ENCODE data around the gene FZD10.

The FZD10 gene

GRCh38 chr12:130132831-130133511 lies 29.3 kb upstream of the FZD10 start:
- 61% methylated on average over 14 of the region's 14 CpGs for WGBS
- Histone ChIP-seq H3K27ac (ENCODE audit: low read depth, low read length) (no peak overlapping the region), H3K4me1 (ENCODE audit: insufficient read depth, low read length) (peaks cover 18% of the 10 kb centered on the region), H3K36me3 (ENCODE audit: insufficient read depth, low read length) (no peaks in the 10 kb centered on the region), H3K9ac (ENCODE audit: low read depth, low read length) (no peak overlapping the region), H3K9me3 (ENCODE audit: insufficient read depth, low read depth, low read length) (no peaks in the 10 kb centered on the region), H3K27me3 (ENCODE audit: insufficient read depth, low read length) (peaks cover 66% of the 10 kb centered on the region), H3K4me3 (ENCODE audit: low read length) (no peak overlapping the region)

- Histone ChIP-seq H3K4me3 (ENCODE audit: low read length) (no peak overlapping the region), H3K27ac (ENCODE audit: low read depth, low read length) (no peak overlapping the region), H3K9ac (ENCODE audit: low read depth, low read length) (no peak overlapping the region), H3K27me3 (ENCODE audit: insufficient read depth, low read length) (peaks cover 77% of the 10 kb centered on the region), H3K9me3 (ENCODE audit: insufficient read depth, low read depth, low read length) (no peaks in the 10 kb centered on the region), H3K36me3 (ENCODE audit: insufficient read depth, low read length) (no peaks in the 10 kb centered on the region), H3K4me1 (ENCODE audit: insufficient read depth, low read length) (peaks cover 19% of the 10 kb centered on the region)
- 84% methylated on average over 26 of the region's 26 CpGs for WGBS
Measured at GRCh38 chr12:130133851-130134562, 28.3 kb upstream of the FZD10 start.

GRCh38 chr12:130134563-130134915 lies 27.7 kb upstream of the FZD10 start:
- Histone ChIP-seq H3K9ac (ENCODE audit: low read depth, low read length) (no peak overlapping the region), H3K27ac (ENCODE audit: low read depth, low read length) (no peak overlapping the region), H3K27me3 (ENCODE audit: insufficient read depth, low read length) (peaks cover 78% of the 10 kb centered on the region), H3K4me3 (ENCODE audit: low read length) (no peak overlapping the region), H3K9me3 (ENCODE audit: insufficient read depth, low read depth, low read length) (no peaks in the 10 kb centered on the region), H3K4me1 (ENCODE audit: insufficient read depth, low read length) (peaks cover 19% of the 10 kb centered on the region), H3K36me3 (ENCODE audit: insufficient read depth, low read length) (no peaks in the 10 kb centered on the region)
- WGBS = 91% methylated on average over 8 of the region's 8 CpGs

- Histone ChIP-seq H3K27ac (ENCODE audit: low read depth, low read length) (no peak overlapping the region), H3K4me3 (ENCODE audit: low read length) (peak overlapping the region; percentile 14; the same call in 1 of the 2 replicates), H3K36me3 (ENCODE audit: insufficient read depth, low read length) (no peaks in the 10 kb centered on the region), H3K9ac (ENCODE audit: low read depth, low read length) (no peak overlapping the region), H3K4me1 (ENCODE audit: insufficient read depth, low read length) (peaks cover 19% of the 10 kb centered on the region), H3K9me3 (ENCODE audit: insufficient read depth, low read depth, low read length) (no peaks in the 10 kb centered on the region), H3K27me3 (ENCODE audit: insufficient read depth, low read length) (peaks cover 87% of the 10 kb centered on the region)
- 67% methylated on average over 11 of the region's 11 CpGs for WGBS
Measured at GRCh38 chr12:130136509-130137039, 25.7 kb upstream of the FZD10 start.

- Histone ChIP-seq H3K9me3 (ENCODE audit: insufficient read depth, low read depth, low read length) (no peaks in the 10 kb centered on the region), H3K4me3 (ENCODE audit: low read length) (peak overlapping the region; percentile 14; the same call in 1 of the 2 replicates), H3K4me1 (ENCODE audit: insufficient read depth, low read length) (peaks cover 19% of the 10 kb centered on the region), H3K36me3 (ENCODE audit: insufficient read depth, low read length) (no peaks in the 10 kb centered on the region), H3K27ac (ENCODE audit: low read depth, low read length) (no peak overlapping the region), H3K27me3 (ENCODE audit: insufficient read depth, low read length) (peaks cover 87% of the 10 kb centered on the region), H3K9ac (ENCODE audit: low read depth, low read length) (no peak overlapping the region)
- 35% methylated on average over 26 of the region's 26 CpGs for WGBS
Measured at GRCh38 chr12:130137040-130138018, 24.9 kb upstream of the FZD10 start.

GRCh38 chr12:130138478-130138877 lies 23.8 kb upstream of the FZD10 start:
- Histone ChIP-seq H3K27me3 (ENCODE audit: insufficient read depth, low read length) (peaks cover 83% of the 10 kb centered on the region), H3K27ac (ENCODE audit: low read depth, low read length) (no peak overlapping the region), H3K9ac (ENCODE audit: low read depth, low read length) (no peak overlapping the region), H3K36me3 (ENCODE audit: insufficient read depth, low read length) (no peaks in the 10 kb centered on the region), H3K4me3 (ENCODE audit: low read length) (no peak overlapping the region), H3K9me3 (ENCODE audit: insufficient read depth, low read depth, low read length) (no peaks in the 10 kb centered on the region), H3K4me1 (ENCODE audit: insufficient read depth, low read length) (peaks cover 19% of the 10 kb centered on the region)
- 94% methylated on average over 20 of the region's 20 CpGs for WGBS

- Histone ChIP-seq H3K27me3 (ENCODE audit: insufficient read depth, low read length) (peaks cover 72% of the 10 kb centered on the region), H3K9ac (ENCODE audit: low read depth, low read length) (no peak overlapping the region), H3K9me3 (ENCODE audit: insufficient read depth, low read depth, low read length) (no peaks in the 10 kb centered on the region), H3K27ac (ENCODE audit: low read depth, low read length) (no peak overlapping the region), H3K36me3 (ENCODE audit: insufficient read depth, low read length) (no peaks in the 10 kb centered on the region), H3K4me3 (ENCODE audit: low read length) (no peak overlapping the region), H3K4me1 (ENCODE audit: insufficient read depth, low read length) (peaks cover 19% of the 10 kb centered on the region)
- WGBS = 87% methylated on average over 25 of the region's 25 CpGs
Measured at GRCh38 chr12:130139567-130140421, 22.5 kb upstream of the FZD10 start.

GRCh38 chr12:130141105-130141504 lies 21.2 kb upstream of the FZD10 start:
- H3K9me3 ChIP-seq (ENCODE audit: insufficient read depth, low read depth, low read length) = no peaks in the 10 kb centered on the region
- H3K27me3 ChIP-seq (ENCODE audit: insufficient read depth, low read length) = peaks cover 65% of the 10 kb centered on the region
- no peaks in the 10 kb centered on the region for H3K36me3 ChIP-seq (ENCODE audit: insufficient read depth, low read length)
- H3K9ac ChIP-seq (ENCODE audit: low read depth, low read length) = no peak overlapping the region
- H3K4me3 ChIP-seq (ENCODE audit: low read length) = no peak overlapping the region
- 90% methylated on average over 11 of the region's 11 CpGs for WGBS
- no peak overlapping the region for H3K27ac ChIP-seq (ENCODE audit: low read depth, low read length)
- H3K4me1 ChIP-seq (ENCODE audit: insufficient read depth, low read length) = peaks cover 19% of the 10 kb centered on the region

GRCh38 chr12:130141901-130142683 lies 20.2 kb upstream of the FZD10 start:
- 87% methylated on average over 18 of the region's 18 CpGs for WGBS
- H3K9me3 ChIP-seq (ENCODE audit: insufficient read depth, low read depth, low read length) = no peaks in the 10 kb centered on the region
- peaks cover 64% of the 10 kb centered on the region for H3K27me3 ChIP-seq (ENCODE audit: insufficient read depth, low read length)
- H3K4me3 ChIP-seq (ENCODE audit: low read length) = no peak overlapping the region
- no peak overlapping the region for H3K9ac ChIP-seq (ENCODE audit: low read depth, low read length)
- peaks cover 9% of the 10 kb centered on the region for H3K4me1 ChIP-seq (ENCODE audit: insufficient read depth, low read length)
- no peaks in the 10 kb centered on the region for H3K36me3 ChIP-seq (ENCODE audit: insufficient read depth, low read length)
- no peak overlapping the region for H3K27ac ChIP-seq (ENCODE audit: low read depth, low read length)

GRCh38 chr12:130142736-130143135 lies 19.5 kb upstream of the FZD10 start:
- Histone ChIP-seq H3K36me3 (ENCODE audit: insufficient read depth, low read length) (no peaks in the 10 kb centered on the region), H3K27me3 (ENCODE audit: insufficient read depth, low read length) (peaks cover 61% of the 10 kb centered on the region), H3K9ac (ENCODE audit: low read depth, low read length) (no peak overlapping the region), H3K9me3 (ENCODE audit: insufficient read depth, low read depth, low read length) (no peaks in the 10 kb centered on the region), H3K4me1 (ENCODE audit: insufficient read depth, low read length) (peaks cover 3% of the 10 kb centered on the region; the same call in 1 of the 2 replicates), H3K4me3 (ENCODE audit: low read length) (no peak overlapping the region), H3K27ac (ENCODE audit: low read depth, low read length) (no peak overlapping the region)
- WGBS = 84% methylated on average over 14 of the region's 14 CpGs
